Ishikawa (cell line): ENCODE results near the gene CST8.

Source experiments
- CEBPB ChIP-seq: IDR thresholded peaks from 2 replicates; pipeline ENCODE4 v1.6.1; 2012
- CREB1 ChIP-seq: IDR thresholded peaks from 2 replicates; pipeline ENCODE4 v1.6.1; 2012; ENCODE audit warnings: low read depth
- EGR1 ChIP-seq: IDR thresholded peaks from 2 replicates; pipeline ENCODE4 v1.6.1; 2012
- EP300 ChIP-seq: IDR thresholded peaks from 2 replicates; pipeline ENCODE4 v1.6.1; 2012; ENCODE audit warnings: borderline replicate concordance
- FOXM1 ChIP-seq: IDR thresholded peaks from 2 replicates; pipeline ENCODE4 v1.6.1; 2012; ENCODE audit warnings: low read depth, borderline replicate concordance
- NFIC ChIP-seq: IDR thresholded peaks from 2 replicates; pipeline ENCODE4 v1.6.1; 2012
- RAD21 ChIP-seq: IDR thresholded peaks from 2 replicates; pipeline ENCODE4 v1.6.1; 2012; ENCODE audit warnings: low read depth
- TAF1 ChIP-seq: IDR thresholded peaks from 2 replicates; pipeline ENCODE4 v1.6.1; 2012; ENCODE audit warnings: low read depth, mild to moderate bottlenecking
- TCF12 ChIP-seq: IDR thresholded peaks from 2 replicates; pipeline ENCODE4 v1.6.1; 2012; ENCODE audit warnings: low read depth
- TEAD4 ChIP-seq: IDR thresholded peaks from 2 replicates; pipeline ENCODE4 v1.6.1; 2012
- YY1 ChIP-seq: IDR thresholded peaks from 2 replicates; pipeline ENCODE4 v1.6.1; 2012; ENCODE audit warnings: low read depth
- ZBTB7A ChIP-seq: IDR thresholded peaks from 2 replicates; pipeline ENCODE4 v1.6.1; 2012; ENCODE audit warnings: low read depth
- TF ChIP-seq, protein P1 (sequence below): IDR thresholded peaks from 2 replicates; pipeline ENCODE4 v1.6.1; 2012
- TF ChIP-seq, protein P2 (sequence below): IDR thresholded peaks from 2 replicates; pipeline ENCODE4 v1.6.1; 2012; ENCODE audit warnings: low read depth, mild to moderate bottlenecking
- TF ChIP-seq, protein P3 (sequence below): IDR thresholded peaks from 2 replicates; pipeline ENCODE4 v1.6.1; 2012

Gene CST8

DNA sequence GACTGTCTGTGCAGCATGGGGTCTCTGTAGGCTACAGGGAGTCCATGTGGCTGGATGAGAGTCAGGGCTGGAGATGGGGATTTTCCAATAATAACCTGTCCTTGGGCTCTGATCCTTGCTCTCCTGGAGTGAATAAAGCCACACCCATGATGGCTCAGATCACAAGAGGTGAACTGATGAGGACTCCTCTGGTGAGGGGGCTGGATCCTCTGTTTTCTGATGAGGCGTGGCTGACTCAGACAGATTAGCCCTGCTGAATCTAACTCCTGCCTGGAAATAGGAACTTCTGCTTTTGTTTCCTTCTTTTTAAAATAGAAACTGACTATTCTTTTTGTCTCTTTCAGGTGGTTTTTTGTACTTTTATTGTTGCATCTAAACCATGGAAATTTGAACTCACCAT lies 50.4 kb downstream of the CST8 start:
- TF ChIP-seq, protein P1, sequence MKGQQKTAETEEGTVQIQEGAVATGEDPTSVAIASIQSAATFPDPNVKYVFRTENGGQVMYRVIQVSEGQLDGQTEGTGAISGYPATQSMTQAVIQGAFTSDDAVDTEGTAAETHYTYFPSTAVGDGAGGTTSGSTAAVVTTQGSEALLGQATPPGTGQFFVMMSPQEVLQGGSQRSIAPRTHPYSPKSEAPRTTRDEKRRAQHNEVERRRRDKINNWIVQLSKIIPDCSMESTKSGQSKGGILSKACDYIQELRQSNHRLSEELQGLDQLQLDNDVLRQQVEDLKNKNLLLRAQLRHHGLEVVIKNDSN, result no peak
- no peak for TF ChIP-seq EGR1
- TF ChIP-seq TCF12, result no peak
- no peak for TF ChIP-seq YY1
- TF ChIP-seq, protein P2, sequence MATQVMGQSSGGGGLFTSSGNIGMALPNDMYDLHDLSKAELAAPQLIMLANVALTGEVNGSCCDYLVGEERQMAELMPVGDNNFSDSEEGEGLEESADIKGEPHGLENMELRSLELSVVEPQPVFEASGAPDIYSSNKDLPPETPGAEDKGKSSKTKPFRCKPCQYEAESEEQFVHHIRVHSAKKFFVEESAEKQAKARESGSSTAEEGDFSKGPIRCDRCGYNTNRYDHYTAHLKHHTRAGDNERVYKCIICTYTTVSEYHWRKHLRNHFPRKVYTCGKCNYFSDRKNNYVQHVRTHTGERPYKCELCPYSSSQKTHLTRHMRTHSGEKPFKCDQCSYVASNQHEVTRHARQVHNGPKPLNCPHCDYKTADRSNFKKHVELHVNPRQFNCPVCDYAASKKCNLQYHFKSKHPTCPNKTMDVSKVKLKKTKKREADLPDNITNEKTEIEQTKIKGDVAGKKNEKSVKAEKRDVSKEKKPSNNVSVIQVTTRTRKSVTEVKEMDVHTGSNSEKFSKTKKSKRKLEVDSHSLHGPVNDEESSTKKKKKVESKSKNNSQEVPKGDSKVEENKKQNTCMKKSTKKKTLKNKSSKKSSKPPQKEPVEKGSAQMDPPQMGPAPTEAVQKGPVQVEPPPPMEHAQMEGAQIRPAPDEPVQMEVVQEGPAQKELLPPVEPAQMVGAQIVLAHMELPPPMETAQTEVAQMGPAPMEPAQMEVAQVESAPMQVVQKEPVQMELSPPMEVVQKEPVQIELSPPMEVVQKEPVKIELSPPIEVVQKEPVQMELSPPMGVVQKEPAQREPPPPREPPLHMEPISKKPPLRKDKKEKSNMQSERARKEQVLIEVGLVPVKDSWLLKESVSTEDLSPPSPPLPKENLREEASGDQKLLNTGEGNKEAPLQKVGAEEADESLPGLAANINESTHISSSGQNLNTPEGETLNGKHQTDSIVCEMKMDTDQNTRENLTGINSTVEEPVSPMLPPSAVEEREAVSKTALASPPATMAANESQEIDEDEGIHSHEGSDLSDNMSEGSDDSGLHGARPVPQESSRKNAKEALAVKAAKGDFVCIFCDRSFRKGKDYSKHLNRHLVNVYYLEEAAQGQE, result no peak
- no peak for TF ChIP-seq CREB1
- TF ChIP-seq FOXM1, result no peak
- no peak for TF ChIP-seq EP300

DNA sequence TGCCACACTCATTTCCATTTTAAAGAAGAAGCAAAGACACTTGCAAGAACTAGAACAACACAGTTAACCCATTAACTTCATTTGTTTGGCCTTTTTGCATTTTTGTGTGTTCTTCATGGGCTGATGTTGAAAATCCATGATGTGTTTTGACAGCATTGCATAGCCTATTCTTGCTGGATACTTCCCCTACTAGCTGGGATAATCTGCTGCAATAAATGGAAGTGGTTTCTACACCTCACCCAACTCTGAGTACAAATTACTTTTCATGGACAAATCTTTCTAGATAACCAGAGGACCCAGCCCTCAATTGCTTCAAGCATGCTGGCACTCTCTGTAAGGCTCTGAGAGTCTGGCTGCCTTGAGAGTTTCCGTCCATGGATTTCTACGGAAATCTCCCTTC lies 50.9 kb downstream of the CST8 start:
- no peak for TF ChIP-seq EP300
- TF ChIP-seq, protein P2, result no peak
- no peak for TF ChIP-seq CEBPB
- no peak for TF ChIP-seq FOXM1
- no peak for TF ChIP-seq RAD21
- no peak for TF ChIP-seq NFIC
- no peak for TF ChIP-seq CREB1
- TF ChIP-seq, protein P1, result no peak
- no peak for TF ChIP-seq EGR1
- TF ChIP-seq ZBTB7A, result no peak
- no peak for TF ChIP-seq TCF12
- TF ChIP-seq TEAD4, result no peak

DNA sequence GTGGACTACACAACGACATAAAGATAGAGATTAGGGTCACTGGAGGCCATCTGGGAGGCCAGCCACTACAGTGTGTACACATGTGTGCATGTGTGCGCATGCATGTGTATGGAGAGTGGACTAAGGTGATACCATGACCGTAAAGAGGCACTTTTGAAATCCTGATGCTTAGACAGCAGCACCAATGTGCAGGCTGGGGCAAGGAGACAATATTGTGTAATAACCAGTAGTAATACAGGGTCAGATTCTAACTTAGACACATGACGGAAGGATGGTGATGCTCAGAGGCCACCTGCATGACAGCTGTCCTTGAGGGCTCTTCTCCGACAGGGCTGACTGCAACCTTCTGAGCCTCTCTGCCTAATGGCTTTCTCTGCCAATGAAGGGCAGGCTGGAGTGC lies 51.9 kb downstream of the CST8 start:
- TF ChIP-seq RAD21 (no peak), TAF1 (no peak), TCF12 (no peak), CREB1 (no peak), TEAD4 (no peak), YY1 (no peak), ZBTB7A (no peak), EP300 (no peak), EGR1 (no peak), FOXM1 (no peak), CEBPB (no peak), NFIC (no peak)
- TF ChIP-seq, protein P1, result no peak
- TF ChIP-seq, protein P2, result no peak
- TF ChIP-seq, protein P3, sequence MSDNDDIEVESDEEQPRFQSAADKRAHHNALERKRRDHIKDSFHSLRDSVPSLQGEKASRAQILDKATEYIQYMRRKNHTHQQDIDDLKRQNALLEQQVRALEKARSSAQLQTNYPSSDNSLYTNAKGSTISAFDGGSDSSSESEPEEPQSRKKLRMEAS, result no peak

DNA sequence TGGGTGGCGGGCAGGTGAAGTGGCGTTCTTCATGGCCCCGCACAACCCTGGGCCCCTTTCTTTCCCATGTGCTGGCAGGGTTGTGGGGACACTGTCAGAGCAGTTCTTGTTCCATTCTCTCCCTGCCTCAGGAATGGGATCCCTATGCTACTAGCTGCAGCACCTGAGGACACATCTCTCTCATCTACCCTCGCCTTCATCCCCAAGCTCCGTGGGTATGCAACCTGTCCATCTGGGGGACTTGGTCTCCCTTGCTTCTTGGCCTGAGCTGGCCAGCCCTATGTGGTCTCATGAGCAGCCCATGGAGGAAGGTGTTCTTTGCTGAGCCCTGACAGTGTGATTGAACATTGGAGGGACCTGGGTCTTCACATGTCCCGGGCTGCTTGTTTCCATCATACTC lies 53.2 kb downstream of the CST8 start:
- TF ChIP-seq CEBPB (no peak), FOXM1 (no peak), CREB1 (no peak), RAD21 (no peak), NFIC (no peak), EP300 (no peak), ZBTB7A (no peak), TCF12 (no peak), TEAD4 (no peak), TAF1 (no peak), YY1 (no peak), EGR1 (no peak)
- TF ChIP-seq, protein P3, result no peak
- TF ChIP-seq, protein P1, result no peak
- TF ChIP-seq, protein P2, result no peak
